Lower leg skin (tissue), 4 donors: ENCODE data around the gene HUNK. TPM values are rescaled to one million over a fixed set of nuclear protein-coding genes. Genes with fewer than 3 reads are reported as not detected.
"Not testable (repeated sequence)": the region's sequence is repeated elsewhere in the genome, so short reads cannot be mapped to it uniquely, and the experiment has no call there.

ENCODE experiments used
- DNase-seq, 2 donors: peaks; one replicate each; pipeline ENCODE4 v3.0.0-alpha.2; 2019; ENCODE audit warnings: low spot score in 2 of 2
- H3K4me3 ChIP-seq: fragments of 200-600 bp; sonication (generic); 2 replicates; pipeline ENCODE4 v1.5.1; 2017; ENCODE audit warnings: mild to moderate bottlenecking, low read depth; ENCODE audit not compliant: poor library complexity, severe bottlenecking
- POLR2A ChIP-seq, 2 donors: fragments of 450-650 bp; IDR thresholded peaks; one replicate each; pipeline ENCODE4 v1.6.1; 2016 to 2017; ENCODE audit warnings: antibody characterized with exemption in 2 of 2, mild to moderate bottlenecking in 1 of 2, moderate library complexity in 1 of 2
- WGBS, 2 donors: methylation state at CpG; one replicate each; pipeline ENCODE4 v1.1.5; 2018; 5-methylcytosine and 5-hydroxymethylcytosine counted together
- intact Hi-C: fragments of 100-400 bp; cut with DNase I; formaldehyde crosslinking; loops from one replicate; pipeline ENCODE4 v1.15.0; 2023; ENCODE audit warnings: low total_unique reads
- total RNA-seq, 4 donors: library from RNA; depleted of rRNA; stranded (reverse); fragments of >200 nt; gene quantifications; one replicate each; pipeline ENCODE4 v1.1.0, GENCODE V29; 2016
- TF ChIP-seq, protein P1 (sequence below), 3 donors: fragments of 450-650 bp; IDR thresholded peaks; one replicate each; pipeline ENCODE4 v1.5.1; 2016; ENCODE audit warnings: antibody characterized with exemption in 3 of 3, mild to moderate bottlenecking in 3 of 3, moderate library complexity in 2 of 3

HUNK gene
- total RNA-seq, 4 donors from 2014 or later = 2.8 to 4.0 (median 3.5) TPM

DNA sequence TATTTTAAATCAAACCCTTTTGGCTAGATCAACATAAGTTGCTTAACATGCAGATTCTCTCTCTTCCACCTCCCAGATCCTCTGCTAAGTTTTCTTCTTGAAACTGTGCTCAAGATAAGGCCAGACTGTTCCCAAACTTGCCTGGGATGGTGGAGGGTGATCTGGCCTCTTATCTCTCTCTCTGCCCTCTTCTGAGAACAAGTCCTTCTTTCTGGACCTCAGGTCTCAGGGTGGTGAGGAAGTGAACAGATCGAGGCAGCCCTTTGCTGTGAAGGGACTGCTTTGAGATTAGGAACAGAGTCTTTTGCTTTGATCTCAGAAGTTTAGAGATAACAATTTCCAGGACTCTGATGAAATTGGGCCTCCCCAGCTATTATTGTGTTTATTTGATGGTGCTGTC, 70.7 kb downstream of the HUNK start:
- WGBS, 2 donors = 50 to 76% methylated on average over 1 of the region's 1 CpG

GRCh38 chr21:31945141-31945540, 72.3 kb downstream of the HUNK start:
- TF ChIP-seq, protein P1, sequence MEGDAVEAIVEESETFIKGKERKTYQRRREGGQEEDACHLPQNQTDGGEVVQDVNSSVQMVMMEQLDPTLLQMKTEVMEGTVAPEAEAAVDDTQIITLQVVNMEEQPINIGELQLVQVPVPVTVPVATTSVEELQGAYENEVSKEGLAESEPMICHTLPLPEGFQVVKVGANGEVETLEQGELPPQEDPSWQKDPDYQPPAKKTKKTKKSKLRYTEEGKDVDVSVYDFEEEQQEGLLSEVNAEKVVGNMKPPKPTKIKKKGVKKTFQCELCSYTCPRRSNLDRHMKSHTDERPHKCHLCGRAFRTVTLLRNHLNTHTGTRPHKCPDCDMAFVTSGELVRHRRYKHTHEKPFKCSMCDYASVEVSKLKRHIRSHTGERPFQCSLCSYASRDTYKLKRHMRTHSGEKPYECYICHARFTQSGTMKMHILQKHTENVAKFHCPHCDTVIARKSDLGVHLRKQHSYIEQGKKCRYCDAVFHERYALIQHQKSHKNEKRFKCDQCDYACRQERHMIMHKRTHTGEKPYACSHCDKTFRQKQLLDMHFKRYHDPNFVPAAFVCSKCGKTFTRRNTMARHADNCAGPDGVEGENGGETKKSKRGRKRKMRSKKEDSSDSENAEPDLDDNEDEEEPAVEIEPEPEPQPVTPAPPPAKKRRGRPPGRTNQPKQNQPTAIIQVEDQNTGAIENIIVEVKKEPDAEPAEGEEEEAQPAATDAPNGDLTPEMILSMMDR (IDR thresholded peaks at IDR 0.05) = no peak
- no peak for TF ChIP-seq POLR2A (IDR thresholded peaks at IDR 0.05)
- no peak for DNase-seq
- WGBS, 2 donors = 55 to 57% methylated on average over 5 of the region's 5 CpGs

More for the DNA sequence above, 70.7 kb downstream of the HUNK start:
- DNase-seq = no peak
- no peak for TF ChIP-seq POLR2A (IDR thresholded peaks at IDR 0.05)
- TF ChIP-seq, protein P1 (IDR thresholded peaks at IDR 0.05) = no peak
- H3K4me3 ChIP-seq = no peak overlapping the region
- intact Hi-C loops = no loop called here

DNA sequence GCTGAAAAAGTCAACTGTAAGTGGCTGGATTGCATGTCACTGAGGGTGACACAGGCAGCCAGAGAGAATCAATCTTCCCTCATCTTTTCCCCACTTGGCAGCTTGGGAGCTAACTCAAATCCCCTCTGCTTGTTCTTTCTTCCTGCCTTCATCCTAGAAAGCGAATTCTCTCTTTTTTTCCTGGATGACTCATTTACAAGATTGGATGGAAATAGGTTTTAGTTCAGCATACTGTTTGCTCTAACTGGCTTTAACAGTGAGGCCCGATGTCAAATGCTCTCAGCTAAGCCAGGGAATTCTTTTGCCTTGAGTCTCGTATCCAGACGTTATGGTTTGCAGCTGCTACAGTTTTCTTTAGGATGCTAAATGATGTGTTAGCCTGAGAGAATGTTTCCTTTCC, 72.7 kb downstream of the HUNK start:
- 46 to 65% methylated on average over 4 of the region's 4 CpGs for WGBS, 2 donors
- intact Hi-C loops = no loop called here
- DNase-seq = no peak
- no peak overlapping the region for H3K4me3 ChIP-seq
- TF ChIP-seq POLR2A (IDR thresholded peaks at IDR 0.05) = no peak
- TF ChIP-seq, protein P1 (IDR thresholded peaks at IDR 0.05) = no peak

More at GRCh38 chr21:31945141-31945540, 72.3 kb downstream of the HUNK start:
- H3K4me3 ChIP-seq = no peak overlapping the region
- intact Hi-C loops = no loop called here

GRCh38 chr21:31946231-31946630, 73.4 kb downstream of the HUNK start:
- H3K4me3 ChIP-seq = no peak overlapping the region
- intact Hi-C loops = no loop called here
- no peak for DNase-seq
- WGBS, 2 donors = 89 to 99% methylated on average over 7 of the region's 7 CpGs
- TF ChIP-seq, protein P1 (IDR thresholded peaks at IDR 0.05) = no peak
- no peak for TF ChIP-seq POLR2A (IDR thresholded peaks at IDR 0.05)

- DNase-seq, intact Hi-C loops, H3K4me3 ChIP-seq: not testable (repeated sequence)
- 97 to 98% methylated on average over 32 of the region's 32 CpGs for WGBS, 2 donors
These were observed 74.2 kb downstream of the HUNK start for GRCh38 chr21:31946876-31947550.

DNA sequence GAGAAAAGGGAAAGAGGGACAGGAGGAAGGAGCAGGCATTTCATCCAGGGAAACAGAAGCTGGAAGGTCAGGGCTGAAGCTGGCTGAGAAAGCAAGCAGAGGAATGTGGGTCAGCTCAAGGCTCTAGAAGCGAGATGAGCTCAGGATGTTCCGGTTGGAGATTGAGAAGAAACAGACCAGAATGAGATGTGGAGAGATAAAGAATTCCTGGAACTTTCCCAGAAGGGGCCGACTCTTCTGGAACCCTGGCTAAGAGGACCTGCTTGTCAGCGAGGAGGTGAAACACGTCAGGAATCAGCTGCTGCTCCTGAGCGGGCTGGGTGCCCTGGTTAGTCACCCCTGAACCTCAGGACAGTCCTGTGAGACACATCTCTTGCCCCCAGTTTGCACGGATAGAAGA, 75.9 kb downstream of the HUNK start:
- H3K4me3 ChIP-seq = no peak overlapping the region
- no peak for DNase-seq
- TF ChIP-seq, protein P1 (IDR thresholded peaks at IDR 0.05) = no peak
- no peak for TF ChIP-seq POLR2A (IDR thresholded peaks at IDR 0.05)
- 72 to 83% methylated on average over 7 of the region's 7 CpGs for WGBS, 2 donors
- intact Hi-C loops = no loop called here
